HEK293 (cell line): Measurements from ENCODE around the gene COBL.

ENCODE experiments used
- CTCF ChIA-PET: fragments of 350-600 bp; formaldehyde crosslinking; extraction: SDS; loops from one replicate; lab custom pipeline; 2021; ENCODE audit warnings: antibody characterized with exemption; lab: Yijun Ruan, JAX
- POLR2A ChIA-PET: fragments of 300-600 bp; formaldehyde crosslinking; extraction: SDS; loops from one replicate; lab custom pipeline; 2020; ENCODE audit warnings: antibody characterized with exemption, inconsistent platforms; lab: Yijun Ruan, JAX
- H3K27ac ChIP-seq: fragments of 200-500 bp; sonication (Bioruptor generic); 2 replicates; pipeline ENCODE4 v1.5.1; 2014; ENCODE audit warnings: low read depth, low read length, control low read depth, inconsistent platforms; ENCODE audit errors: extremely low read depth
- H3K36me3 ChIP-seq, 2 experiments: fragments of 200-500 bp in 1 of 2; sonication (Bioruptor generic) in 1 of 2; 1 replicate in 1 of 2; 2 replicates in 1 of 2; pipeline ENCODE4 v1.5.1; 2014 to 2017; ENCODE audit warnings: inconsistent platforms in 2 of 2, low read length in 2 of 2; ENCODE audit not compliant: control insufficient read depth in 2 of 2, insufficient read depth in 1 of 2
- H3K4me1 ChIP-seq: fragments of 200-500 bp; sonication (Bioruptor generic); 2 replicates; pipeline ENCODE4 v1.5.1; 2014; ENCODE audit warnings: mild to moderate bottlenecking, low read length, inconsistent platforms; ENCODE audit not compliant: control insufficient read depth, insufficient read depth
- H3K4me3 ChIP-seq: 2 replicates; pipeline ENCODE4 v1.5.1; 2011; ENCODE audit warnings: low read depth, mild to moderate bottlenecking, control low read depth, low read length, moderate library complexity
- H3K9me3 ChIP-seq: fragments of 200-500 bp; sonication (Bioruptor generic); 2 replicates; pipeline ENCODE4 v1.5.1; 2014; ENCODE audit warnings: low read depth, low read length, inconsistent platforms; ENCODE audit not compliant: control insufficient read depth, insufficient read depth
- CTCF ChIP-seq: fragments of 450-650 bp; formaldehyde crosslinking; IDR thresholded peaks from 2 replicates; pipeline ENCODE4 v1.5.1; 2016; ENCODE audit warnings: missing biosample characterization, missing genetic modification characterization
- SCRT2 ChIP-seq: fragments of 450-650 bp; formaldehyde crosslinking; IDR thresholded peaks from 2 replicates; pipeline ENCODE4 v1.5.1; 2016; ENCODE audit warnings: missing biosample characterization, missing genetic modification characterization
- ZBTB10 ChIP-seq: fragments of 450-650 bp; formaldehyde crosslinking; IDR thresholded peaks from 2 replicates; pipeline ENCODE4 v1.5.1; 2016; ENCODE audit warnings: missing biosample characterization, missing genetic modification characterization
- ZBTB11 ChIP-seq: fragments of 450-650 bp; formaldehyde crosslinking; conservative IDR thresholded peaks from 2 replicates; pipeline ENCODE4 v1.5.1; 2016; ENCODE audit warnings: low read depth, missing biosample characterization, missing genetic modification characterization
- ZNF280C ChIP-seq: fragments of 450-650 bp; formaldehyde crosslinking; IDR thresholded peaks from 2 replicates; pipeline ENCODE4 v1.5.1; 2016; ENCODE audit warnings: missing biosample characterization, missing genetic modification characterization
- ZNF610 ChIP-seq: fragments of 450-650 bp; formaldehyde crosslinking; IDR thresholded peaks from 2 replicates; pipeline ENCODE4 v1.5.1; 2016; ENCODE audit warnings: missing biosample characterization, missing genetic modification characterization, borderline replicate concordance
- ZNF624 ChIP-seq: fragments of 450-650 bp; formaldehyde crosslinking; IDR thresholded peaks from 2 replicates; pipeline ENCODE4 v1.5.1; 2017; ENCODE audit warnings: missing biosample characterization, missing genetic modification characterization

COBL gene

GRCh38 chr7:51142741-51143385, 173.7 kb downstream of the COBL start (continued):
- no peak for TF ChIP-seq ZBTB11 (tag by site-specific recombination)
- TF ChIP-seq ZBTB10 = no peak
- no peak for TF ChIP-seq ZNF624

- Histone ChIP-seq H3K9me3 (no peaks in the 10 kb centered on the region), H3K4me3 (no peak overlapping the region), H3K36me3 (no peaks in the 10 kb centered on the region), H3K27ac (no peak overlapping the region), H3K4me1 (no peaks in the 10 kb centered on the region)
- POLR2A ChIA-PET = interaction anchor here (1.1 kb wide), 1 partner anchor 70 kb away, joined by 5 read pairs; no protein-coding TSS in a partner anchor
- CTCF ChIA-PET = interaction anchor here (0.6 to 3.2 kb wide), 37 partner anchors 10 to 1073 kb away, joined by 3 to 32 read pairs (median 4); no protein-coding TSS in a partner anchor
- TF ChIP-seq ZNF610 (tag by site-specific recombination) (no peak), CTCF (tag by site-specific recombination) (peak; percentile 39; the same call in 1 of the 2 replicates), SCRT2 (tag by site-specific recombination) (0 out of 2 replicates have a peak, but pooled peaks have one; percentile 28)
- TF ChIP-seq, all 188 proteins: peak for 2
These were observed 175.1 kb downstream of the COBL start for GRCh38 chr7:51141451-51142003.

GRCh38 chr7:51140199-51141164, 176.1 kb downstream of the COBL start:
- Histone ChIP-seq H3K4me3 (no peak overlapping the region), H3K27ac (no peak overlapping the region), H3K4me1 (no peaks in the 10 kb centered on the region), H3K36me3 (peaks cover 0 to 3% of the 10 kb centered on the region in 2 experiments; a peak in 1 of 3 replicates), H3K9me3 (no peaks in the 10 kb centered on the region)
- no peak for TF ChIP-seq ZNF280C (tag by site-specific recombination)
- CTCF ChIA-PET = interaction anchor here (0.6 to 3.2 kb wide), 36 partner anchors 11 to 1072 kb away, joined by 3 to 32 read pairs (median 4); no protein-coding TSS in a partner anchor
- POLR2A ChIA-PET = interaction anchor here (1.1 kb wide), 1 partner anchor 69 kb away, joined by 5 read pairs; no protein-coding TSS in a partner anchor
